GM19455 (cell line): Measurements from ENCODE around the gene APCDD1.
"Not testable (repeated sequence)": the region's sequence is repeated elsewhere in the genome, so short reads cannot be mapped to it uniquely, and the experiment has no call there.

Experiments used
- ATAC-seq: cut with Tn5 transposase; IDR thresholded peaks from one replicate; pipeline ENCODE4 v1.9.1; 2021; ENCODE audit not compliant: unreplicated experiment

Gene APCDD1

DNA sequence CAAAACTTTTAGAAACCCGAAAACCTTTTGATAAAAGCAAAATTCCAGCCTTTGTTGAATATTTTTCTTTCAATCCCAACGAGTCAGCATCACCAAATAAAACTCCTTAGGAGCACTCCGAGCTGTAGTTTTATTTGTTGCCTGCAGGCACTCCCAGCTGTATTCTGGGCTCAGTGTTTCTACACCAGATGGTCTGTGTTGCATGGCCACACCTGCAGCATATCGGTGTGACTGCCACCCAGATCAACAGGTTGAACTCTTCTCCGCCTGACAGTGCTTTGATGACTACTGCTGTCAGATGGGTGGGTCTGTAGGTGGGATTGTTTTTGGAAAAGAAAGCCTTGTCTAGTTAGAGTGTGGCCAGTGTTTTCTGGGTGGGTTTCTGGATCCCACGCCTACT lies 32.7 kb downstream of the APCDD1 start:
- no peak for ATAC-seq

DNA sequence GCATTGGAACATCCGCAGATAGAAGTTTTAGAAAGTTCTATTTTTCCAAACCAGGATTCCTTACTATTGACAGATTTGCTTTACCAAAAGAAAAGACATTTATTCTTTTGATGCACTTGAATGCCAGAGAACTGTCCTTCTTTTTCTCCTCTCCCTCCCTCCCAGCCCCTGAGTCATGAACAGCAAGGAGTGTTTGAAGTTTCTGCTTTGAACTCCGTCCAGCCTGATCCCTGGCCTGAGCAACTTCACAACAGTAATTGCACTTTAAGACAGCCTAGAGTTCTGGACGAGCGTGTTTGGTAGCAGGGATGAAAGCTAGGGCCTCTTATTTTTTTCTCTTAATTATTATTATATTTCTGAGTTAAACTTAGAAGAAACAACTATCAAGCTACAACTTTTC lies 33.6 kb downstream of the APCDD1 start:
- no peak for ATAC-seq

DNA sequence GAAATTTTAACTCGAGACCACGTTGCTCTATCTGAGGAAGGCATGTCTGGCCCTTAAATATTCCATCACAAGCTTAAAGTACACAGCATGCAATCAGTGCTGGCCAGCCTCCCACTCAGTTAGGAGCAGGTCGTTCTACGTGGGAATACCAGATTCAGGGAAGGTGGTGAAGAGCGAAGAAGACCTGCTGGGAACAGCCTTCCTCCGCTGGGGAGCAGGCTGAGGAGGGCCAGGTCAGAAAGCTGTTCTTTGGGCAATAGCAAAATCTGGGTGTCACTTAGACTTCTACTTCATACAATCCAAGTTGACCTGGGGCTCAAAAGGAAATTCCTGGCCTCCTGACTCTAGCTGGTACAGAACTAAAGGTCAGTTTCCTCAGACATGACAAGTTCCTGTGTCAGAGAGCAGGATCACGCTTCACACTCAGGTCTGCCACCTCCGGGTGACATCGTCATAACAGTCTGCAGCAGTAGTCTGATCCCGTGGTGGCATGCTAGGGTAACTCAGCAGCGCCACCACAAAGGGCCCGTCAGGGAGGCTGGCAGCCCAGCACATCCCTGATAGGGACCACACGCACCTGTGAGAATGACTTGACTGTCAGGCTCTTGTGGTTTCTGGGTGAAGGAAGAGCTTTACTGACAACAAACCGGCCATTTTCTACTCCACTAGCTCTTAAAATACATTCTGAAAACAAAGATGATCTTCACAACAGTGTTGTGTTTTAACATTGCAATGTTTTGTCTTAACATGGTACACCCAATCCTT lies 36.1 kb downstream of the APCDD1 start:
- ATAC-seq, result peak; percentile 82

DNA sequence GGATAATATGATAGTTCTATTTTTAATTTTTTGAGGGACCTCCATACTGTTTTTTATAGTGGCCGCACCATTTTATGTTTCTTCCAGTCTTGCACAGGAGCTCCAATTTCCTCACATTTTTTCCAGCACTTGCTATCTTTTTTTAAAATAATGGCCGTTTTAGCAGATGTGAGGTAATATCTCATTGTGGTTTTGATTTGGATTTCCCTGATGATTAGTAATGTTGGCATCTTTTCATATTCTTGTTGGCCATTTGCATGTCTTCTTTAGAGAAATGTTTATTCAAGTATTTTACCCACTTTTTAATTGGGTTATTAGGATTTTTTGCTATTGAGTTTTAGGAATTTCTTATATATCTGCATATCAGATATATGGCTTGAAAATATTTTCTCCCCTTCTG lies 41.5 kb downstream of the APCDD1 start:
- no peak for ATAC-seq

DNA sequence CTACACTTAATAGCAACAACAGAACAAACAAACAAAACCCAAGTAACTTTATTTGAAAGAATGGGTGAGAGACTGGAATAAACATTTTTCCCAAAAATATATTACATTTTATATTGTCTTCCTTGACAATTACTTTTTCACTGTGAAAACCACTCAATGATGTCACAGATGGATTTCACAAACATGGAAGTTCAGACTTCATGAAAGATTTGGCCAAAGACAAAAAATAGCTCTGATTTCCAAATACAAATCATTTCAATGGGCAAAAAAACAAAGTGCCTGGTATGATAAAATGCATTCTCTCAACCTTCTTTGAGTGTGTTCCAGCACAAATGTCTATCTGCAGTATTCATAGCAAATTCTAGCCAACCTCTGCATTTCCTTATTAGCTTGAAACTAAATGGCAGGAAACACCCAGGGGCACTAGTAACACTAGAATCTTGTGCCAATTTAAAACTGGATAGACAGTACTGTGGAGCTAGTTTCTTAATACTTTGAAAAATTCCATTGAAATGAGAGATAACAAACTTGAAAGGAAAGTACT lies 42.8 kb downstream of the APCDD1 start:
- ATAC-seq, result no peak

DNA sequence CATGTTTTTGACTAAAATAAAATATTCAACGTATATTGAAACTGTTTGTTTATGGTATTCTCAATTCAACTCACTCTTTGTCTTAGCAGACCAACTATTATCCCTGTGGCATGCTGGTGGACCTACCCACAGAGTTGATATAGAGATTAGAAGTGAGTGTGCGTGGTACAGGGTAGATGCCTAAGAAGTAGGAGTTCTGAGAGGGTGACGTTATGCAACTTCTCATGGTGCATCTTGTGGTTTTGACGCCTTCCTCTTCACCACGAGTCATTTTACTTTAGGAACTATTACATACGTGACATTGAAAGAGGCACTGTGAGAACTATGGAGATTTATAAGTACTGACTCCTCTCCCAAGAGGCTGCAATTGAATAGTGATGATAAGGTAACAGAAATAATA lies 44.8 kb downstream of the APCDD1 start:
- ATAC-seq, result no peak

DNA sequence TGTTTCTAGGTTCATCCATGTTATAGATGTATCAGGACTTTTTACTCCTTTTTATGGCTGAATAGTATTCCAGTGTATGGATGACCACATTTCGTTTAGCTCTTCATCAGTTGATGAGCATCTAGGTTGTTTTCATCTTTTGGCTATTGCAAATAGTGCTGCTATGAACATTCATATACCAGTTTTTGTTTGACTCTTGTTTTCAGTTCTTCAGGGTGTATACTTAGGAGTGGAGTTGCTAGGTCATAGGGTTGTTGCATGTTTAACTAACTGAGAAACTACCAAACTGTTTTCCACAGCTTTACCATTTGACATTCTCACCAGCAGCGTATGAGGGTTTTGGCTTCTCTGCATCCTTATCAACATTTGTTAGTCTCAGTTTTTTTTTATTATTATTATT lies 45.6 kb downstream of the APCDD1 start:
- ATAC-seq, result no peak

DNA sequence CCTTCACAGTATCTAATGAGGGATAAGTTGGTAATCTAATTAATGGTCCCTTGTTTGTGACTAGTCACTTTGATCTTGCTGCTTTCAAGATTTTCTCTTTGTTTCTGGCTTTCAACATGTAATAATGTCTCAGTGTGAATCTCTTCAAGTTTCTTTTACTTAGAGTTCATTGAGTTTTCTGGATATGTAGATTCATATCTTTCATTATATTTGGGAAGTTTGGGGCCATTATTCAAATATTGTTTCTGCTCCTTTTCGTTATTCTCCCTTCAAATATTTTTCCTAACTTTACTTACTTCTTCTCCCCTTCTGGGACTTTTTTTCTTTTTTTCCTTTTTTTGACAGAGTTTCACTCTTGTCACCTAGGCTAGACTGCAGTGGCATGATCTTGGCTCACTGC lies 50.3 kb downstream of the APCDD1 start:
- no peak for ATAC-seq

DNA sequence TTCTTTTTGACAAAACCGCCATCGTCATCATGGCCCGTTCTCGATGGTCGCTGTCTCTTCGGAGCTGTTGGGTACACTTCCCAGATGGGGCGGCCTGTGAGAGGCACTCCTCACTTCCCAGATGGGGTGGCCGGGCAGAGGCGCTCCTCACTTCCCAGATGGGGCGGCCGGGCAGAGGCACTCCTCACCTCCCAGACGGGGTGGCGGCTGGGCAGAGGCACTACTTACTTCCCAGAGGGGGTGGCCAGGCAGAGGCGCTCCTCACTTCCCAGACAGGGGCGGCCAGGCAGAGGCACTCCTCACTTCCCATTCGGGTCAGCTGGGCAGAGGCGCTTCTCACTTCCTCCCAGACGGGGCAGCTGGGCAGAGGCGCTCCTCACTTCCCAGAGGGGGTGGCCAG lies 51.5 kb downstream of the APCDD1 start:
- ATAC-seq, result not testable (repeated sequence)

DNA sequence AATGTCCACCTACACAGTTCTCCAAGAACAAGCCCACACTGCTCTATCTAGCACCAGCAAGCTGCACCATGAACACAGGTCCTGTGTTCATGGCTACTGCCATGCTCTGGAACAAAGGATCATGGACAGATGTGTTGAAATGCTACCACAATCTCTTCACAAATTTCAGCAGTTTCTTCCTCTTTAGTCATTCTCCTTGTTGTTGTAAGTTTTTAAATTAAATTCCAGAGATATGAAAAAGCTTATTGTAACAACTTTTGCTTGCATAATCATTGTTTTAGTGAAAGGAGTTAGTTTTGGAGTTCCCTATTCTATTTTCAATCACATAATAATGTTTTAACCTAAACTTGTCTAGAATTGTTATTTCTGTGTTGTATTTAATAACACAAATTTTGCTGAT lies 54.2 kb downstream of the APCDD1 start:
- ATAC-seq, result no peak

DNA sequence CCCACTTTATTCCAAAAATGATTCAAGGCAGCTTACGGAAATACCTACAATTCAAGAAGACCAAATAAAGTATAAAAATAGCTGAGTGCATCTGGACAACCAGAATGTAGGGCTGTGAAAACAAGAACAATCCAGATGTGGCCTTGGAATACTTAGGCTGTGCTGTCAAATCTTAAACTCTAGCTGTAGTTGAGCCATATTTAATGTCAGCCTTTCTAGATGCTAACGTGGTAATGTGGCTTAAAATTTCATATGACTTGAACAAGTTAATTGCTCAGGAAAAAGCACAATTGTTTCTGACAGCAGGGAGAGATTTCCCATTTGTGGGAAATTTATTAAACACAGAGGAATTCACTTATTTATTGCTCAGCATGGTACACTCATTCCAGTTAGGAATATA lies 56.8 kb downstream of the APCDD1 start:
- ATAC-seq, result no peak

DNA sequence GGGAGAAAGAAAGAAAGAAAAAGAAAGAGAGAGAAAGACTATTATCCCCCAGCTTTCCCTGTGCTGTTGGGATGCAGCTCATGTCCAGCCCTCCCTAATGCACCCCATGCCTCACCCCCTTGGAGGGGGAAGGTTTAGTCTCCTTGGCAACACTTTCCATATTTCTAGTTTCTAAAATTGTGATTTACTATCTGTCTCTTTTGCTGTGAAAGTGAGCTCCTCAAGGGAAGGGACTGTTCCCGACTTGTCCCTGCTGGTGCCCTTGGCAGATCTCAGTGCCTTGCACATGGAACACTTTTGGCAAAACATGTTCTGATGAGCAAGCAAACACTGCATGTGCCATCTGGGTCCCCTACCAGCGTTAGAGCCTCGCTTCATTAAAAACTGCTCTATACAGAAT lies 59.6 kb downstream of the APCDD1 start:
- no peak for ATAC-seq

DNA sequence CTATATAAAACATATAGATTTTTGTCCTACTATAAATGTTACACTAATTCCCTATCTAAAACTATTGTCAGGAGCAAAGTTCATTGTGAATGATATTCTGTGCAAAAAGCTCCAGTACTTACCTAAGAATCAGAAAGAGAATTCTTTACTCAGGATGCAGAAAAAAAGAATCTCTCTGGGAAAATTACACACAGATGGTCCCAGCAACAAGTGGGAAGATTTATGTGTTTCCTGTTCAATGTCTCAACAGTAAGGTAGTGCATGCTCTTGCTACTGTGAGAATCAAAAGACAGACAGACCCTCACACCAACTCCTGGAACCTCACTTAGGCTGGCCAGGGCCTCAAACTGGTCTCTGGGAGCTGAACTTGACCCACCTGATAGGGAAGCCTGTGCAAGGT lies 60.2 kb downstream of the APCDD1 start:
- no peak for ATAC-seq

DNA sequence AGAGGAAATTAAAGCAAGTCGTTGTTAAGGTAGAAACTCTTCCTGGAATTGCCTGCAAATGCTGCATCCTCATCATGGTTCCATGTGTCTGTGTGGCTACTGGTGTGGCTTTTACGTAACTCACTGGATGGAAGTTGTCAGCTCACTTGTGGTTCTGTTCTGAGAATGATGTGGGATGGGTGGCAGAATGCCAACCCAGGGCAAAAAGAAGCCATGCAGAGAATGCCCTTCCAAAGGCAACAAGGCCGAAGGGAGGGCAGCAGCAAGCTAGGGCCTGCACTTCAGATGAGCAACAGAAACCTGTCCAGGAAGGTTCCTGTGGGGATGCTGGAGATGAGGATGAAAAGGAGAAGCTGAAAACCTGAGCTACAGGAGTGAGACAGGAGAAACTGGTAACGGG lies 61.0 kb downstream of the APCDD1 start:
- ATAC-seq, result no peak

DNA sequence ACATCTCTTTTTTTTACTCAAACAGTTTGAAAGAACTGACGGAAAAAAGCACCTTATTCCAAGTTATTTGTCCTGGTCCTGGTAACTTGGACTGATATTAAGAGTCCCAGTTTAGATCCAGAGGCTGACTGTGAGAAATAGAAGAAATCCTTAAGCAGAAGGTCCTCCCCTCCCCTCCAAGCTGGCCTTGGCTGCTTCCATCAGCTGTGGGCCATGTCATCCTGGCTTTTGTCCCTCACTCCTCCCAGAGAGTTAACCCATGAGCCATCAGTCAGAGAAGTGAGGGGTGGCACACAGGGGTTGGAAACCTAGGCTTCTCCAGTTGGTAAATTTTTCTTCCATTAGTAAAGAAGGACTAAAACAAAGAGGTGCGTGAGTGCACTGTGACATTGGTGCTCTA lies 61.6 kb downstream of the APCDD1 start:
- ATAC-seq, result no peak

DNA sequence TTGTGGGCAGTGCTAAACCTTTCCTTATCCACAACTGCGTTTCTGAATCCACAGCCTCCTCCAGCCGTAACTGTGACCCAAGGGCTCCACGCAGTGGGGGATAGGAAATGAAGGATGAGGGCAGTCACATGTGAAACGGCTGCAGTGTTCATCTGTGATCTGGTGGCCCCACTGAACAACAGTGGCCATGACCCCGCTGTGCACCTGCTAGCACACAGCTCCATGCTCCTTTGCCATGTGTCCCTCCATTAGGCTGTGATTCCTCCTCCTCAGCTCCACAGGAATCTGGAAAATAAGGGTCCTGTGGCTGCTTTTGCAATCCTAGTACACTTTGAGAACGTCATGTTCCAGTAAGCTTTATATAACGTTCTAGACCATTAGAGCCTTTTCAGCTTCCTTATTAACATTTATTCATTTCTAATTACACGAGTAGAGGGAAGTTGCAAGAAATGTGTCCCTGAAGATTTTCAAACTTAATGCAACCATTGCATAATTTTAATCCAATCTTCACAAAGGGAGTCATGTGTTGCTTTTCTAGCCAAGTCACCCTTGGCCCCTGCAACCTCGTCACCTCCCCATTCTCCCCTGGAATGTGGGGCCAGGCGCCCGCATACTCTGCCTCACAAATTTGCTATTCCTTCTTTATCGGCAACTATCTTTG lies 64.3 kb downstream of the APCDD1 start:
- ATAC-seq, result no peak

DNA sequence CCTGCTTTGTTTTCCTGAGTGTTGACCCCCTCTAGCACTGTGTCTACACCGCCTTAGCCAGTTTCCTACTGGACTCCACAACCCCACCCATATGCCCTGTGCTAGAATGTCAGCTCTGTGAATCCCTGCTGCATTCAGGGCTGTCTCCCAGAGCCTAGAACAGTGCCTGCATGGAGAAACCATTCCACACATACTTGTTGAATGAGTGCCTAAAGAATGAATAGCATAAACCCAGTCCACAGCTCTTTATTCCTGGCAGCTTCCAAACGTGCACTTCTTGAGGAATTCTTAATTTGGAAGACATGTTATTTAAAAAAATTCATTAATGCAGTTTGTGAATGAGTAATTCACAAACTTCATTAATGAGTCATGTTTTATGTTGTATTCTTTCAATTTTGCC lies 64.9 kb downstream of the APCDD1 start:
- no peak for ATAC-seq

DNA sequence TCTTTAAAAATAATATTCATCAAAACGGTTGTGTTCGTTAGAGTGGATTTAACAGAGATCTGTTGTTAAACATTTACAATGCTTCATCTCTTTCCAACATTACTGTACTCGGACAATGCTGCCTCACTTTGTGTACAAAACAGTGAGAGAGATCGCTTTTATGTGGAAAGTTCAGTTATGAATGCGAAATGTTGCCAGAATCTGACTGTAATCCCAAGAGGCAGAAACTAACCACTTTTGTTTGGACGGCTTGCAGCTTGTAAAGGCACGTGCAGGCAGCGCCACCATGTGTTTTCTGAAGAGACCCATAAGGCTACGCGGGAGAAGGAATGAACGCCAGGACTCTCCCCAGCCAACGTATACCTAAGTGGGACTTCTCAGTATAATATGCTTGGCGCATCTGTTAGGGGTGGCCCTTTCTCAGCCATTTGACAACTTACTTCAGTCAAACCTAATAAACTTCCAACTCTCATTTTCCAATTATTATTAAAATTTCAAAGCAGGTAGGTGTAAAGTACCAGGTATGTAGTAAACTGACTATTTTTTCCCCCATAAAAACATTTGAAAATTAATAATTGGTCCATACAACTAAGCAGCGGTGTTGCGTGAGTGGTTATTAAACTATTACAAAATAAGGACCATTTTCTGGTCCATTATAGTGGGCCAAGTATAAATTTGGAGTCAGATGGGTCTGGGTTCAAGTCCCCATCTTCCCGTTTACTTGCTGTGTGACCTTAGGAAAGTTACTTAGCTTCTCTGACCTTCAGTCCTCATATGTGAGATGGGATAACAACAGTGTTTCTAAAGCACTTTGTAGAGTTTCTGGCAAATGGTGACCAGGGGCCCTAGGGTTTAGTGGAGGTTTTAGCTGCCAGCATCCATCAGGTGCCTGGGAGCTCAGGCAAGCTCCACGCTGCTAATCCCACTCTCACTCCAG lies 65.8 kb downstream of the APCDD1 start:
- peak; percentile 80 for ATAC-seq

DNA sequence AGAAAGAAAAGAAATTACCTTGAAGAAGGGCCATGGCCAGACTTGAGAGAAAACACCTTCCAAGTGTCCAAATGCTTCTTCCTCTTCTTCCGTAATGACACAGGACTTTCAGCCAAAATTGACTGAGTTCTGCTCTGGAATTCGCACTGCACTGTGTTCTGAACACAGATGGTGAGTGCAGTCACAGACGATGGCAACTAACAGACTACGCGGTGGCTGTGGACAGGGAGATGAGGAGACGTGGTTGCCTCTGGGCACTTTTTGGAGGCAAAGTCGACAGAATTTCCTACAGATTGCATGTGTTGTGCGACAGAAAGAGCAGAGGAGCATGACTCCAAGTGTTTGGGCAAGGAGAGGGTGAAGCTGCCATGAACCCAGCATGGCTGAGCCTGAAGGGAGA lies 67.1 kb downstream of the APCDD1 start:
- ATAC-seq, result no peak

DNA sequence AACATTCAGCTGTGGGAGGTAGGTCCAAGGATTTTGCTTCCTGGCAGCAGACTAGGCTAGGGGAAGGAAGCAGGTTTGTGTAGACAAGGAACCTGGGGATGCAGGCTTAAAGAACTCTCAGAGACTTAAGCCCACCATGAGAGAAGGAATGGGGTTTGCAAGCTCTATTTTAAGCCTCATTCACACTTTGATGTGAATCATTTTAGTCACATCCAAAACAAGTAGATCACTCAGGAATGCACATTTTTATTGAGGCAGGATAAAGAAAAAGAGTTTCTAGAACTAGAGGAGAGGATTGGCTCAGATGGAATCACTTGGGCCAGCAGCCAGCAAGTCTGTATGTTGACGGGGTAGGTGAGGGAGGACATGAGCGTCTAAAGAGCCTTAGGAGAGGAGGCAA lies 68.1 kb downstream of the APCDD1 start:
- no peak for ATAC-seq

DNA sequence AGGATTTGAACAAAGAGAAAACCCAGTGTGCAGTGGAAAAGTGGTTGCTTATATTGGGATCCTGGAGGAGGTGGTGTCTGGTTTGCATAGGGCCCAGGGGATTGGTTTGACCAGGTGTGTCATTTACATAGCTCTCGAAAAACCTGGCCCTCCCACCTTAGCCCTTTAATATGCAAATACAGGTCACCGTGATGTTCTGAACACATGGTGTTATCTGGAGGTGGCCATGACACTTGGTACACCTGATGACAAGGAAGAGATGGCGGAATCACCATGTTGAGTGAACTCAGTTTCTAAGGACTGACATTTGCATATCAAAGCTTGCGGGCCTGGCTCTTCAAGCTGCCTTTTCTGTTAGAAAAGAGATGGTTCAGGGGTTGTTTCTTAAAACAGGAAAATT lies 69.1 kb downstream of the APCDD1 start:
- ATAC-seq, result no peak
